Rectal smooth muscle tissue (tissue), 1 donor: ENCODE data around the gene RHOC.
A peak's percentile ranks its signal among the peaks of the same experiment; 100 is the strongest.

Experiments used
- H3K27ac ChIP-seq: one replicate; pipeline ENCODE4 v1.7.0; 2013; ENCODE audit warnings: low read depth, low read length, inconsistent platforms
- H3K27me3 ChIP-seq: one replicate; pipeline ENCODE4 v1.7.0; 2013; ENCODE audit warnings: low read length; ENCODE audit not compliant: control insufficient read depth, insufficient read depth
- H3K36me3 ChIP-seq: one replicate; pipeline ENCODE4 v1.7.0; 2013; ENCODE audit warnings: low read length; ENCODE audit not compliant: control insufficient read depth, insufficient read depth
- H3K4me1 ChIP-seq: one replicate; pipeline ENCODE4 v1.7.0; 2013; ENCODE audit warnings: low read length; ENCODE audit not compliant: control insufficient read depth, insufficient read depth
- H3K4me3 ChIP-seq: one replicate; pipeline ENCODE4 v1.7.0; 2013; ENCODE audit warnings: low read length
- H3K9ac ChIP-seq: one replicate; pipeline ENCODE4 v1.7.0; 2013; ENCODE audit warnings: low read length

The RHOC gene

GRCh38 chr1:112685913-112686312 is 21.0 kb downstream of the RHOC start:
- Histone ChIP-seq H3K27ac (no peak overlapping the region), H3K4me1 (no peaks in the 10 kb centered on the region), H3K36me3 (peaks cover 5% of the 10 kb centered on the region), H3K9ac (no peak overlapping the region), H3K27me3 (no peaks in the 10 kb centered on the region), H3K4me3 (no peak overlapping the region)

GRCh38 chr1:112678605-112679004 is 28.3 kb downstream of the RHOC start:
- Histone ChIP-seq H3K27me3 (no peaks in the 10 kb centered on the region), H3K27ac (no peak overlapping the region), H3K36me3 (no peaks in the 10 kb centered on the region), H3K4me3 (no peak overlapping the region), H3K9ac (no peak overlapping the region), H3K4me1 (peaks cover 9% of the 10 kb centered on the region)

- no peaks in the 10 kb centered on the region for H3K36me3 ChIP-seq
- no peak overlapping the region for H3K9ac ChIP-seq
- H3K27me3 ChIP-seq: no peaks in the 10 kb centered on the region
- H3K27ac ChIP-seq: no peak overlapping the region
- no peak overlapping the region for H3K4me3 ChIP-seq
- peaks cover 13% of the 10 kb centered on the region for H3K4me1 ChIP-seq
Observed at GRCh38 chr1:112677501-112677900, 29.4 kb downstream of the RHOC start.

- H3K9ac ChIP-seq: no peak overlapping the region
- H3K27ac ChIP-seq: no peak overlapping the region
- H3K36me3 ChIP-seq: no peaks in the 10 kb centered on the region
- peaks cover 13% of the 10 kb centered on the region for H3K4me1 ChIP-seq
- no peaks in the 10 kb centered on the region for H3K27me3 ChIP-seq
- no peak overlapping the region for H3K4me3 ChIP-seq
Observed at GRCh38 chr1:112676543-112676942, 30.4 kb downstream of the RHOC start.

- Histone ChIP-seq H3K27me3 (no peaks in the 10 kb centered on the region), H3K27ac (peak overlapping the region; percentile 92), H3K4me1 (peaks cover 13% of the 10 kb centered on the region), H3K4me3 (peak overlapping the region; percentile 96), H3K36me3 (no peaks in the 10 kb centered on the region), H3K9ac (peak overlapping the region; percentile 74)
Observed at GRCh38 chr1:112675728-112676381, 31.1 kb downstream of the RHOC start.

GRCh38 chr1:112674986-112675727 is 31.8 kb downstream of the RHOC start:
- Histone ChIP-seq H3K4me3 (peak overlapping the region; percentile 96), H3K4me1 (peaks cover 13% of the 10 kb centered on the region), H3K27ac (peak overlapping the region; percentile 92), H3K9ac (peak overlapping the region; percentile 84), H3K27me3 (no peaks in the 10 kb centered on the region), H3K36me3 (no peaks in the 10 kb centered on the region)

- no peaks in the 10 kb centered on the region for H3K27me3 ChIP-seq
- H3K27ac ChIP-seq: peak within 1 kb of the TSS; percentile 92
- H3K4me3 ChIP-seq: peak within 1 kb of the TSS; percentile 96
- H3K4me1 ChIP-seq: peaks cover 13% of the 10 kb centered on the region
- no peaks in the 10 kb centered on the region for H3K36me3 ChIP-seq
- peak within 1 kb of the TSS; percentile 84 for H3K9ac ChIP-seq
Observed at GRCh38 chr1:112674440-112674985, 32.4 kb downstream of the RHOC start, which contains the start of gene MOV10. Gene MOV10, plus strand, starts transcription at chr1:112674659. Its CDS starts 254 bp downstream, at chr1:112674913.

GRCh38 chr1:112673592-112674439 is 33.1 kb downstream of the RHOC start:
- Histone ChIP-seq H3K4me3 (peak overlapping the region; percentile 96), H3K4me1 (peaks cover 13% of the 10 kb centered on the region), H3K27me3 (no peaks in the 10 kb centered on the region), H3K27ac (peak overlapping the region; percentile 92), H3K36me3 (no peaks in the 10 kb centered on the region), H3K9ac (peak overlapping the region; percentile 84)

- Histone ChIP-seq H3K27me3 (no peaks in the 10 kb centered on the region), H3K27ac (no peak overlapping the region), H3K4me1 (peaks cover 13% of the 10 kb centered on the region), H3K4me3 (no peak overlapping the region), H3K36me3 (no peaks in the 10 kb centered on the region), H3K9ac (no peak overlapping the region)
Observed at GRCh38 chr1:112672842-112673241, 34.1 kb downstream of the RHOC start.

- Histone ChIP-seq H3K36me3 (no peaks in the 10 kb centered on the region), H3K27ac (no peak overlapping the region), H3K9ac (no peak overlapping the region), H3K4me1 (peaks cover 13% of the 10 kb centered on the region), H3K4me3 (no peak overlapping the region), H3K27me3 (no peaks in the 10 kb centered on the region)
Observed at GRCh38 chr1:112672009-112672408, 34.9 kb downstream of the RHOC start.

- H3K9ac ChIP-seq: no peak overlapping the region
- no peaks in the 10 kb centered on the region for H3K4me1 ChIP-seq
- H3K4me3 ChIP-seq: no peak overlapping the region
- H3K36me3 ChIP-seq: no peaks in the 10 kb centered on the region
- H3K27ac ChIP-seq: no peak overlapping the region
- H3K27me3 ChIP-seq: no peaks in the 10 kb centered on the region
Observed at GRCh38 chr1:112666946-112667345, 40.0 kb downstream of the RHOC start.

- Histone ChIP-seq H3K4me1 (no peaks in the 10 kb centered on the region), H3K27me3 (no peaks in the 10 kb centered on the region), H3K4me3 (no peak overlapping the region), H3K9ac (no peak overlapping the region), H3K27ac (no peak overlapping the region), H3K36me3 (peaks cover 5% of the 10 kb centered on the region)
Observed at GRCh38 chr1:112665857-112666256, 41.1 kb downstream of the RHOC start.
